Measurements from ENCODE around the gene BMP8A. TPM values are rescaled to one million over a fixed set of nuclear protein-coding genes. Genes with fewer than 3 reads are reported as not detected.
"Not testable (repeated sequence)": the region's sequence is repeated elsewhere in the genome, so short reads cannot be mapped to it uniquely, and the experiment has no call there.

The BMP8A gene
- total RNA-seq, 2 experiments from 2014 or later = 0.22 to 0.36 TPM

DNA sequence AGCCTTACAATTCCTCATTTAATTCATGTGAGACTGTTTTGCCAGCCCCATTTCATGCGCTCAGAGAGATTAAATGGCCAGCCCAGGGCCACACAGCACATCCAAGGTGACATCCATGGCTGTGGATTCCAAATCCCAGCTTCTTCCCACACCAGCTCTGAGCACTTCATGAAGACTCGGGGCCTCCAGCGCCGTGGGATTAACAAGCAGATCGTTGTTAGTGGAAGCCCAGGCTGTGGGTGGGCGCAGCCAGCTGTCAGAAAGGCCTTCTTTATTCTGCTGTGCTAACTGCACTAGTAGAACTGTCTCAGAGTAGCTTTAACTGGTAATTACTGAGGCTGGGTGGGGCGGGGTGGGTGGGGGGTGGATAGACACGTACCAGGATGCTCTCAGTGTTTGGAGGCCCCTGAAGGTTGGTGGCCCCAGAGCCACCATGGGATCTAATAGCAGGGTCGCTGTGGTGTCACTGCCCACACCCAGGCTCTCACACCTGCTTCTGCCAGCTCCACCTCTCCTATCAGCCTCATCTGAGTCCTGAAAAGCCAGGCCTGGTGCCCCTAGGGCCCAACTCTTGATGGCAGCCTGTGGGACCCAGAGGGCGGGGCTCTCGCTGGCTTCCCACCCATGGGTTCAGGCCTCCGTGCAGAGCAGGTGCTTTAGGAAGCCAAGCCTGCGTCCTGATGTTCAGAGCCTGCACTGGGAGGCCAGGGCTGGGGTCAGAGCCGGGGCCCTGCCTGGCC, 3.4 kb downstream of the BMP8A start:
- H3K4me1 Mint-ChIP-seq (ENCODE audit: low read depth) = peaks cover 7% of the 10 kb centered on the region
- POLR2A ChIA-PET = no interaction called here
- no peak overlapping the region for H3K27ac Mint-ChIP-seq
- CTCF ChIA-PET = no interaction called here
- no peak overlapping the region for H3K4me3 Mint-ChIP-seq
- no peak for ATAC-seq
- DNase-seq = no peak
- H3K9me3 Mint-ChIP-seq = no peaks in the 10 kb centered on the region
- intact Hi-C loops (cut with micrococcal nuclease) = no loop called here
- H3K27me3 Mint-ChIP-seq = peaks cover 35% of the 10 kb centered on the region
- TF ChIP-seq, protein P1, sequence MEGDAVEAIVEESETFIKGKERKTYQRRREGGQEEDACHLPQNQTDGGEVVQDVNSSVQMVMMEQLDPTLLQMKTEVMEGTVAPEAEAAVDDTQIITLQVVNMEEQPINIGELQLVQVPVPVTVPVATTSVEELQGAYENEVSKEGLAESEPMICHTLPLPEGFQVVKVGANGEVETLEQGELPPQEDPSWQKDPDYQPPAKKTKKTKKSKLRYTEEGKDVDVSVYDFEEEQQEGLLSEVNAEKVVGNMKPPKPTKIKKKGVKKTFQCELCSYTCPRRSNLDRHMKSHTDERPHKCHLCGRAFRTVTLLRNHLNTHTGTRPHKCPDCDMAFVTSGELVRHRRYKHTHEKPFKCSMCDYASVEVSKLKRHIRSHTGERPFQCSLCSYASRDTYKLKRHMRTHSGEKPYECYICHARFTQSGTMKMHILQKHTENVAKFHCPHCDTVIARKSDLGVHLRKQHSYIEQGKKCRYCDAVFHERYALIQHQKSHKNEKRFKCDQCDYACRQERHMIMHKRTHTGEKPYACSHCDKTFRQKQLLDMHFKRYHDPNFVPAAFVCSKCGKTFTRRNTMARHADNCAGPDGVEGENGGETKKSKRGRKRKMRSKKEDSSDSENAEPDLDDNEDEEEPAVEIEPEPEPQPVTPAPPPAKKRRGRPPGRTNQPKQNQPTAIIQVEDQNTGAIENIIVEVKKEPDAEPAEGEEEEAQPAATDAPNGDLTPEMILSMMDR (IDR thresholded peaks at IDR 0.05) = no peak
- no peaks in the 10 kb centered on the region for H3K36me3 Mint-ChIP-seq (ENCODE audit: low read depth)

DNA sequence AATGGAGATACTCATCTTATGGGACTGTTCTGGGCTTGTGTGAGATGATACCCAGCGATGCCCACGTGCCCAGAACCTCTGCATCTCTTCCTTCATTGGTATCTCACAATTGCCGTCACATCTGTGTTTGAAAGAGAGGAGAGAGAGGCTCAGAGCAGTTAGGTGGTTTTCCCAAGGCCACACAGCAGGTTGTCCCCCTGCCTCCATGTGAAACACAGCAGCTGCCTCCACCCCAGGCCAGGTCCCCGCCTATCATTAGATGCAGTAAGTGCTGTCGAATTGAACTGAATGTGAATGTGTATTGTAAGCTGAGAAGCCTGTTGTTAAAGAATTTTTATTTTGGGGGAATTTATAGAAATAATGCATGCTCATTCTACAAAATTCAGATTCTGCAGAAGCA, 5.1 kb downstream of the BMP8A start:
- H3K27ac Mint-ChIP-seq; intact Hi-C loops (cut with micrococcal nuclease); H3K9me3 Mint-ChIP-seq; DNase-seq; POLR2A ChIA-PET; H3K36me3 Mint-ChIP-seq (ENCODE audit: low read depth); ATAC-seq; H3K4me1 Mint-ChIP-seq (ENCODE audit: low read depth); CTCF ChIA-PET; H3K4me3 Mint-ChIP-seq: not testable (repeated sequence)
- peaks cover 29% of the 10 kb centered on the region for H3K27me3 Mint-ChIP-seq

DNA sequence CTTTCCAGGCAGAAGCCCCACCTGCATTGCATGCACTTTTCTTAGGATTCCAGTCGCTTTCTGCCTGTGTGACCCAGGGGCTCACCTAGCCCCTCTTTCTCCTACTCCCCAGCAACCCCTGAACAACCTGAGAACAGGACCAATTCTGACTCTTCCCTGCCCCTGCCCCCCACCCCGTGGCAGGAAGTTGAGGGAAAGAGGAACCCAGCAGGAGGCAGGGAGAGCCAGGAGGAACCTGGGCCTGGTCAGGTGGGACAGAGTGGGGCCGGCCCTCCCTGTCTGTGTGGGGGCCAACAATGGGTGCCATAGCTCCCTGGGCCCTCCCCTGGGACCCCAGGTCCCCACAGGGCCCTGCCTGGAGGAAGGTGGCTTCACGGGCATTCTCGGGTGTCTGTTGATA, 6.1 kb downstream of the BMP8A start:
- ATAC-seq (no peak), DNase-seq (no peak)
- intact Hi-C loops (cut with micrococcal nuclease) = no loop called here
- TF ChIP-seq, protein P1 (IDR thresholded peaks at IDR 0.05) = no peak
- H3K9me3 Mint-ChIP-seq = no peaks in the 10 kb centered on the region
- no peak overlapping the region for H3K4me3 Mint-ChIP-seq
- no peaks in the 10 kb centered on the region for H3K36me3 Mint-ChIP-seq (ENCODE audit: low read depth)
- H3K27ac Mint-ChIP-seq = no peak overlapping the region
- POLR2A ChIA-PET = no interaction called here
- H3K27me3 Mint-ChIP-seq = peaks cover 25% of the 10 kb centered on the region
- peaks cover under 1% of the 10 kb centered on the region for H3K4me1 Mint-ChIP-seq (ENCODE audit: low read depth)
- CTCF ChIA-PET = interaction anchor here (1.3 kb wide), 1 partner anchor 11 kb away, joined by 4 read pairs; no protein-coding TSS in a partner anchor

DNA sequence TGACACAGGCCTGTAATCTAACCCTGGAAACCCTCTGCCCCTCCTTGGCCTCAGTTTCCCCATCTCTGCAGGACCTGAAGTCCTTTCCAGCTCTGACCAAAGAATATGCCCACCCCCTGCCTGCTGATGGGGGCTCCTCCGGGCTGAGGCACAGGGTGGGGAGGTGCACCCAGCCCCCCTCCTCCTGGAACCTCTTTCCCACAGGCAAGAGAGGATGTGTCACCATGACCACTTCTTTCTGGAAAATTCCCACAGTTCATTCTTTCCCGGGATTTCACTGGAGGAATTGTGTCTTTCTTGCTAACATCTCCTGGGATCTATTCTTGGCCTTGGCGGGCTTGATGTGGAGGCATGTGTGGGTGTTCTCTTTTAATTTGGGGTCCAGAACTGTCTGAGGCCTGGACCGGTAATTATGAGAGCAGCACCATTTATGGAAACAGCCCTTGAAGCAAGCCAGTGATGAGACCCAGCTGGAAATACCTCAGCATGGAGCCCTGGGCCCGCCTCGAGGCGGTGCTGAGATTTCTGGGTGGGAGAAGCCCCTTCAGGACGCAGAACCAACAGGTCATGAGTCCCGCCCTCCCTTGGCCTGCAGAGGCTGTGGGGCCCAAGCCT, 6.8 kb downstream of the BMP8A start:
- POLR2A ChIA-PET; H3K27ac Mint-ChIP-seq; H3K4me3 Mint-ChIP-seq; H3K36me3 Mint-ChIP-seq (ENCODE audit: low read depth); intact Hi-C loops (cut with micrococcal nuclease); H3K4me1 Mint-ChIP-seq (ENCODE audit: low read depth); ATAC-seq; H3K9me3 Mint-ChIP-seq; DNase-seq: not testable (repeated sequence)
- peaks cover 19% of the 10 kb centered on the region for H3K27me3 Mint-ChIP-seq
- CTCF ChIA-PET = interaction anchor here (1.3 kb wide), 1 partner anchor 12 kb away, joined by 4 read pairs; no protein-coding TSS in a partner anchor

DNA sequence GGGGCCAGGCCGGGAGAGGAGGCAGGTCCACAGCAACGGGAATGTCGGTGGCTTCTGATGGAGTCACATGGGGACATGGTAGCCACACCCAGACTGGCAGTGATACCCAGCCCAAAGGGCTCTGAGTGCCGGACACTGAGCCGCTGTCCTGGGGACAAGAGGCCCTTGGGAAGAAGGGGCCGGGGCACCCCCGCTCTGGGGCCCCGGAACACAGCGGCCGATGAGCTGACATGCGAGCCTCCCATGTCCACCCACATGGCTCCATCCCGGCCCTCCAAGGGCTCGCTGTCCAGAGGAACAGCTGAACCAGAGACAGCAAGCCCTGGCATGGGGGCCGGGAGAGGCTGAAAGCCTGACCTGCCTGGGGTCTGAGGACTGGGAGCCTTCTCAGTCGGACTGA, 7.4 kb downstream of the BMP8A start:
- CTCF ChIA-PET; H3K36me3 Mint-ChIP-seq (ENCODE audit: low read depth); H3K9me3 Mint-ChIP-seq; H3K27ac Mint-ChIP-seq; intact Hi-C loops (cut with micrococcal nuclease); H3K4me3 Mint-ChIP-seq; DNase-seq; H3K4me1 Mint-ChIP-seq (ENCODE audit: low read depth); ATAC-seq: not testable (repeated sequence)
- peaks cover 14% of the 10 kb centered on the region for H3K27me3 Mint-ChIP-seq
- POLR2A ChIA-PET = interaction anchor here (1.1 kb wide), 1 partner anchor 11 kb away, joined by 3 read pairs; no protein-coding TSS in a partner anchor

DNA sequence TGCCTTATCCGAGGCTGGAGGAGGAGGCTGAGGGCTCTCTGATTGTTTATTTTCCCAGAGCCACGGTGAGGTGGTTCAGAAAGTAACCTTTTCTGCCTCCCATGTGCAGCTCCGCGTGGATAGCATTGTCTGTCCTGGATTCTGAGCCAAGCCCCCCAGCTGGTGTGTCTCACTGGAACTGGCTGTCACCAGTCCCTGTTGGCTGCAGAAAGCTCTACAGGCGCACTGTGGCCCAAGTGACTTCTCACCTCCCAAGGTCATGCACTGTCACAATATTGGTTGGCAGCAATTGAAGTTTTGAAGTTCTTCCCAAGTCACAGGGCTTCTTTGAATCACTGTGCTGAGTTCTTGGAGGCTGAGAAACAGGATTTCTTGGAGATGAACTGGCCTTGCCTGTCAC, 8.2 kb downstream of the BMP8A start:
- H3K27me3 Mint-ChIP-seq = peaks cover 7% of the 10 kb centered on the region
- TF ChIP-seq, protein P1 (IDR thresholded peaks at IDR 0.05) = no peak
- DNase-seq (no peak), ATAC-seq (no peak)
- no peak overlapping the region for H3K4me3 Mint-ChIP-seq
- no peak overlapping the region for H3K27ac Mint-ChIP-seq
- H3K4me1 Mint-ChIP-seq (ENCODE audit: low read depth) = no peaks in the 10 kb centered on the region
- CTCF ChIA-PET = no interaction called here
- no peaks in the 10 kb centered on the region for H3K9me3 Mint-ChIP-seq
- POLR2A ChIA-PET = interaction anchor here (1.1 kb wide), 1 partner anchor 11 kb away, joined by 3 read pairs; no protein-coding TSS in a partner anchor
- no peaks in the 10 kb centered on the region for H3K36me3 Mint-ChIP-seq (ENCODE audit: low read depth)
- intact Hi-C loops (cut with micrococcal nuclease) = no loop called here

Data from activated CD8-positive, alpha-beta T cell treated with anti-CD3 and anti-CD28 coated beads for 36 hours (primary cell).